Retina (tissue), 1 donor: Measurements from ENCODE around the gene KRTDAP.
A peak's percentile ranks its signal among the peaks of the same experiment; 100 is the strongest.

Experiments
- DNase-seq: peaks from one replicate; pipeline ENCODE4 v3.0.0-alpha.2; 2016

KRTDAP gene, protein sequence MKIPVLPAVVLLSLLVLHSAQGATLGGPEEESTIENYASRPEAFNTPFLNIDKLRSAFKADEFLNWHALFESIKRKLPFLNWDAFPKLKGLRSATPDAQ

DNA sequence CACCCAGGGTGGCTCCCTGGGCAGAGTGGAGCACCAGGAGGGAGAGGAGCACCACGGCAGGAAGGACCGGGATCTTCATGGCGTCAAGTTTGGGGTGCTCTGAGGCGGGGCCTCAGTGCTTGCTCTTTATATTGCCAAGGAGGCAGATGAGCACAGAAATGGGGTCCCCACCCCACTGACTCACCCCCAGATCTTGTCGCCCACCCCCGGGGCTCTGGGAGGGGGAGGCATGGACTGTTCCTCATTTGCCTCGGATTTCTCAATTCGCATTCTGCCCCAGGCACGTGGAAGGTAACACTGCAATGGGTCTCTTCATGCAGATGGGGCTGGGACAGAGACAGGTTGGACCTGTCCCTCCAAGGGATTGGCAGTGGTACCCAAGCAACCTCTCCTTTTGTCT is at the start of gene KRTDAP:
Gene KRTDAP, minus strand, starts transcription at position 101 of the 400 bp plus-strand sequence. Its CDS starts 22 bp downstream, at position 79.
- no peak for DNase-seq

DNA sequence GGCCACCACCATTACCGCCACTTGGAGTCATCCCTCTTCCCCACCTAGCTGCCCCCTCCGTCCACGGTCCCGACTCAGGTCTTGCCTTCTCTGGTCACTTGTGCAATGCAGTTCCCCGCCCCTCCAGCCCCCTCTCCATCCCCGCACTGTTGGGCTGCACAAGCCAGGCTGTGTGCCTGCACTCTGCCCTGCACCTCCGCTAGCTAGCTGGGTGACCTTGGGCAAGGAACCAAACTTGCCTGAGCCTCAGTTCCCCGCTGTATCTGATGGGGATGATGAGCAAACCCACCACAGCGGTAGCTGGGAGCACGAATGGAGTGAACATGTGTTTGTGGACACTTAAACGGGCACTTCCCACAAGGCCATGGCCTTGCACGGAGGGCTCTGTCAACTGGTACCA is 49.6 kb upstream of the KRTDAP start:
- no peak for DNase-seq

DNA sequence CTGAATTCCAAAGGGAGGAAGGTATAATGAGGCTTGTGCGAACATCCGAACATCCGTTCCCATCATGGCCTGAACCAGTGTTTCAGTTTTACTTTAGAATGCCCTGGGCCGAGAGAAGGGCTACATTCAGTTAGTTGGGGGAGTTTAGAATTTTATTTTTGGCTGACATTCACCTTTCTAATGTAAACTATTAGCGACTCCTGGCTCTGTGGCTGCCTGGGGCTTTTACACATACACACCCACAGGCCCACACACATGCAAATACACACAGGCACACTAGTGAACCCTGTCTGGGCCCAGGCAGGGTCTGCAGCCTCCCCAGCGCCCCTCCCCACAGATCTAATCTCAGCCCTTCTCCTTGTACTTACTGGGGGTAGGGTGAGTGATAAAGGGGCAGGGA is 49.0 kb upstream of the KRTDAP start:
- no peak for DNase-seq

DNA sequence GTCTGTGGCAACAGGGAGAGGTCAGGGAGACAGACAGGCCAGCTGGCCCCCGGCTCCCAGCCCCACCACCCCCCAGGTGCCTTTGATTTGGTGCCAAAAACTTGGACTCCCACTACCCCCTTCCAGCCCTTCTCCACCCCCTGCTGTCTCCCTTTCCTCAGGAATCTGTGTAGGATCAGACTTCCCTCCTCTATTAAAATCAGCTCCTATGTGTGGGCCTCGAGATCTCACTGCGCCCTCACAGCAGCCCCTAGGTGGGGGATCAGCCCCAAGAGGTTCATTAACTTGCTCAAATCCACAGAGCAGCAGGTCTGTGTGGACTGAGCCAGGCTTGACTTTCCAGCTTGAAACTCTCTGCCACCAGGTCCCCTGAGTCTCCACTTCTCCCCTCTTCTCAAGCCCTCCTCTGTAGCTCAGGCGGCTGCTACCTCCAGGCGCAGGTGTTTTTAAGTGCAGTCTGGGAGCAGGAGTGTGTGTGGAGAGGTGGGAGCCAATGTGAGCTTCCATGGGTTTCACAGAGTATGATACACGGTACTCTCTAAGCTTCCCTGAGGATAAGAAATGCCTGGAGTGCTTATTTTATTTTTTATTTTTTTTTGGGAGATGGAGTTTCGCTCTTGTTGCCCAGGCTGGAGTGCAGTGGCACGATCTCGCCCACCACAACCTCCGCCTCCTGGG is 44.7 kb upstream of the KRTDAP start:
- DNase-seq = no peak

DNA sequence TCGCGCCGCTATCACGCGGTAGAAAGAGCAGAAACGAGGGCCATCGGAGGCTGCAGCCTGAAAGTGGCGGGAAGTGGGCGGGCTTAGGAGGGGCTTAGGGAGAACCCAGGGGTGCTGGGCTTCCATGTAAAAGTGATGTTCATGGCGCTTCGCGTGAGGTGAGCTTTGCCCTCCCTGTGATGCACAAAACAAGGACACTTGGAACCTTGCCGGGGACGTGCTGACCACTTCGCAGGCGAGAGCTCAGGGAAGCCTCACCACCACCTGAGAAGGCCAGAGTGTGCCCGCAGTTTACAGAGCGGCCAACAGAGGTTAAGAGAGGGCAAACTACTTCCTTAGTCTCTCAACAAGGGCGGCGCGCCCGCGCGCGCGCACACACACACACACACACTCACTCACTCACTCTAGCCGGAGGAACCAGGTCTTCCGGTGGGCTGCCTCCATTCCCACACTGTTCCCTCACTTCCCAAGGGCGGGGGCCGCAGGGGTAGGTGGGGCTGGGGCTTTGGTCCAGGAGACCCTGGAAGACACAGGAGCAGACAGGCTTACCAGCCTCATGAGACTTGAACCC is 43.6 kb upstream of the KRTDAP start:
- DNase-seq = peak; percentile 29

DNA sequence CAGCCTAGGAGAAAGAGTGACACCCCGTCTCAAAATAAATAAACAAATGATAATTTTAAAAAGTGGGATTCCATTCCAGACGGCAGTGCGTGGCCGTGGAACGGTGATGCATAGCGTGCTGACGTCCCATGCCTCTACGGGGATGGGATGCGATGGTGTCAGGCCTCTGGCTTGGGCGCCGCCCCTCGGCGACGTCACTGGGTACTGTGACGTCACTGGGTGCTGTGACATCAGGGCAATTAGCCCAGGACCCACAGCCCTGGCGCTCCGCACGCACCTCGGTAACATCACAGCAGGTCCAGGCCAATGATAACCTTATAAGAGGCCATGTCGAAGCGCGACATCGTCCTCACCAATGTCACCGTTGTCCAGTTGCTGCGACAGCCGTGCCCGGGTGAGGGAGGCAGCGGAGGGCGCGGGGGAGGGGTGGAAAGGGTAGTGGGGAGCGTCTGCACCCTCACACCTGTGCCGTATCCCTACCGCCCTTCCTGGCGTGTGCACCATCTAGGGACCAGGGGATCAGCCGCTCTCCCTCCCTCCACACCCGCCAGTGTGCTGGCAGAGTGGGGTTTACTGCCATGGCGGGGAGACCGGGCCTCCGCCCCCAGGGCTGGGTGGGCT is 43.0 kb upstream of the KRTDAP start, which contains the start of gene GAPDHS:
Gene GAPDHS, plus strand, starts transcription at position 256 of the 621 bp plus-strand sequence. Its CDS starts 72 bp downstream, at position 328.
- no peak for DNase-seq

DNA sequence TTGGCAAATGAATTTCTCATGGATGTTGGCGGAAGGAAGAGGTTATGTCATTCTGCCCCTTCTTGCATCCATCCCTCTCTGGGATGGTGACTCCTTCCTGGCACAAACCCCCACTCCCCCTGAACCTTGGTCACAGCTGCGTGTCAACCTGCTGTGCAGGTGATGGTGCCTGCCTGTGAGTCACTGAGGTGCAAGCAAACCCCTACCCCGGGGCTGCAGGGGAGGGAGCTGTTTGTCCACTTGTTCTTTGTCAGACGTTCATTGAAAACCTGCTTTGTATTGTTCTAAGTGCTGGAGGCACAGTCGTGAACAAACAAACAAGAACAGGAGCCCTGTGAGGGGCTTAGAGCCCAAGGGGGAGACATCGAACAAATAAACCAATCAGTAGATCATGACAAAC is 41.0 kb upstream of the KRTDAP start:
- no peak for DNase-seq

DNA sequence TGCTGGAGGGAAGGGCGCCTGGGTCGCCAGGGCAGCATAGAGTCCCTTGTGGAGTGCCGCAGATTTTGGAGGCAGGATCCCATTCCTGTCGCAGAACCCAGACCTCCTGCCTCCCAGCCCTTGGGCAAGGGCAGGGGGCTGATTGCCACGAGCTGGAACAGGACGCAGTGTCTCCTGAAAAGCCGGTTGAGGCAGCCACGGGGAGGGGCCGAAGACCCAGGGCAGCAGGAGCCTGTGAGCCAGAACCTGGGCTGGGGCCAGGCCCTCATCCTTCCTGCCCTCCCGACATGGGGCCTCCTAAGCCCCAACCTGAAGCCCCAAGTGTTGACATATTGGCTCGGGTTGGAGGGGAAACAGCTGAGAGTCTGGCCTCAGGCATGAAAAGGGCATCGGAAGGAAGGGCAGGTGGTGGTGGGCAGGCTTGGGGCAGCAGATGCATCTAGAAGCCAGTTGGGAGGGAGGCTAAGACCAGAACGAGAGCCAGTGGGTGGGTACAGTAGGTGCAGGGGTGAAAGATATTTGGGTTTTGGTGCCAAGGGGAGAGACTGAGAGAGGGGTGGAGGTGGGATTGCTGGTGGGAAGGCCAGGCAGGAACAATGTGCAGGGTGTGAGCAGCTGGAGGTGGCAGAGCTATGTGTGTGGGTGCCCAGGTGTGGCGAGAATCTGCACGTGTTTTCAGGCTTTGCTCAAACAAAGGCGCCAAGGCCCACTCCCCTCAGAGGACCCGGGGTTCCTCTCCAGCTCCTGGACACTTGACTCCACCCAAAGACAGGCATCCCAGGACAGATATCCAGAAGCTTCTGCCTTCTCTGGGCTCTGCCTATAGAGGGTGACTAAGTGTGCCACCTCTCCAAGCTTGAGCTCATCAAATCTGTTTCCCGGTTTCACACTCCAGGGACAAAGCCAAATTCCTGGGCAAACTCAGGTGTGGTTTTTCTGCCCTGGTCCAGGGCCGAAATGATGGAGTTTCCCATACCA is 39.3 kb upstream of the KRTDAP start:
- no peak for DNase-seq

DNA sequence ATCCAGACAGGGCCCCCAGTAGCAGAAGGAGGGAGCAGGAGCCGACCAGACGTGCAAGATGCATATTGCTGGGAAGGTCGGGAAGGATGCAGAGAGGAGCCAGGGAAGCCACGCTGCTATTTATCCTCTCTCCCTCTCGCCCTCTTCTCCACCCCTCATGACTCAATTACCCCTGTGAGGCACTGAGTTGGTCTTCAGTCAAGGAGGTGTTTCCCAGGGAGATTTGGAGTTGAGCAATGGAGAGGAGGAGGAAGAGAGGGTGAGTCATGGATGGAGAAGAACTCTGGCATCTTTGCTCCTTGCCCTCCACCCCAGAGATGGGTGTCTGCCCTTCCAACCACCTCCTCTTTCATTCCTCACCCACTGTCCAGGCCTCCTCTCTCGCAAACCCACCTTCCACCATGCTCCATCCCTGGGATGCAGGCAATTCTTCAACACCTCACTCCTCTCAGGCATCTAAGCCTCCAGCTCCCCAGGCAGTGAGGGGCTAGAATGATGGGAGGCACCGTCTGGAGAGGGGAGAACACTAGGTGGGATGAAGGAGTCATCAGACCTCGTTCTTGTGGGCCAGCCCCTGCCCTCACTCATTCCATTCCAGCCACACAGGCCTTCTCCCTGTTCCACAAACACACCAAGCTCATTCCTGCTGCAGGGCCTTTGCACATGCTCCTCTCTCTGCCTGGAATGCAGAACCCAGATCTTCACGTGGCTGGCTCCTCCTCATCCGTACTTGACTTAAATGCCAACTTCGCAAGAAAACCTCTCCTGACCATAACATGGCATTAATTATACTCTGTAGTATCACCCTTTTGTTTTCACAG is 38.2 kb upstream of the KRTDAP start, which contains the start of gene SBSN:
Gene SBSN, minus strand, starts transcription at position 94 of the 821 bp plus-strand sequence. Its CDS starts 30 bp downstream, at position 64.
- DNase-seq = no peak

DNA sequence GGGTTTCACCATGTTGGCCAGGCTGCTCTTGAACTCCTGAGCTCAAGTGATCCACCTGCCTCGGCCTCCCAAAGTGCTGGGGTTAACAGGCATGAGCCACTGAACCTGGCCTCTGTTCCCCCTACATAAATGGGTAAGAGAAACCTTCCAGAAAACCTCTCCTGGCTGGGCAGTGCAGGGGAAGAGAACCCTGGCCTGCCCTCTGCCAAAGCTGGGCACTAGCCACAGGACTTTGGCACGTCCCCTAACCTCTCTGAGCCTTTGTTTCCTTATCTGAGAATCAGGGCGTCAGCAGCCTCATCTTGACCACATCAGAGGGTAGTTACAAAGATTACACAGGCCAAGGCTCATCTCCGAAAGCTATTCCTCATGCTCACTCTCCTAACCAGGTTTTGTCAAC is 35.6 kb upstream of the KRTDAP start:
- DNase-seq = no peak

DNA sequence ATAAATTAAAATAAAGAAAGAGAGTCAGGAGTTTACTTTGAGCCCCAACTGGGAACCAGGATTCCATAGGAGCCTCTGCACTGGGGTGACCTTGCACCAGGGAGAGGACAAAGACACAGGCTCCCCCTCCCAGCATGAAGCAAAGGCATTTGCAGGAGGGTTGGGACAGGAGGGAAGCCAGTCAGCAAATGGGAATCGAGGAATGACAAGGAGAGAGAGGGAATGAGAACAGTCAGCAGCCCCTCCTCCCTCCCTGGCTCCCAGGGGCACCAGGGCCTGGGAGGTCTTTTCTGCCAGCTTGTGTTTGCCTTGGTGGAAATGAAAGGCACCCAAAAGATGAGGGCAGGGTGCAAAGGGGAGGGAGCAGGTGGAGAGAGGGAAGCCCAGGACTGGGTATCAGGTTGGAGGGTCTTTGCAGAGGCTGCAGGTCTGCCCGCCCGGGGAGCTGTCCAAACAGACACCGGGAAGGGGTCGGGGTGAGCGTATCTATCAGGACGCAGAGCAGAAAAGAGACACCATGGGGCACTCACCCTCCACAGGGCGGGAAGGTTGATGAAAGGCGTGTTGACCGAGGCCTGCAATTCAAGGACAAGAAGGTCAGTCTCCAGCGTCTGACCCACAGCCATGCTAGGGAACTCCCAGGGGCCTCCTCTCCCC is 34.0 kb upstream of the KRTDAP start:
- DNase-seq = peak; percentile 54

DNA sequence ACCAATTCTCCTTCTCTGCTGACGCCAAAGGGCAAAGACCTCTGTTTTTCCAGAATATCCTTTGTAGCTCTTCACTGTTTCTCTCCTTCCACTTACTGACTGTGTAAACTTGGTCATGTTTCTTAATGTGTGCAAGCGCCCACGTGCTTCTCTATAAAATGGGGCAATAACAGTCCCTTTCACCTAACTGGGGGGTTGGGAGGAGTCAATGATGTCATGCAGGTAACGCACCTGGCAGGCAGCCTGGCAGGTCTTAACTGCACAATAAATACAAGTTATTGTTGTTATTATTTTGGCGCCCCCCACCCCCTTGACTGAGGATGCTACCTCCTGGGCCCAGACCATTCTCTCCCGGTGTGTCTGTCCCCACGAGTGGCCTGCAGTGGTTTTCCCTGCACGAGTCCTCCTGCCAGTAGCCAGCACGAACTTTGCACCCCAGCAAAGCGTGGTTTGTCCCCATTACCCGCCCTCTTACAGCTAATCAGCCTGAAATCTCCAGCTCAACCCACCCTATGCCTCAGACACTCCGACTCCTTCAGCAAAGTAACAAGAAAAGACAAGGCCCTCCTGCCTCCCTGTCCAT is 32.6 kb upstream of the KRTDAP start:
- DNase-seq = no peak

DNA sequence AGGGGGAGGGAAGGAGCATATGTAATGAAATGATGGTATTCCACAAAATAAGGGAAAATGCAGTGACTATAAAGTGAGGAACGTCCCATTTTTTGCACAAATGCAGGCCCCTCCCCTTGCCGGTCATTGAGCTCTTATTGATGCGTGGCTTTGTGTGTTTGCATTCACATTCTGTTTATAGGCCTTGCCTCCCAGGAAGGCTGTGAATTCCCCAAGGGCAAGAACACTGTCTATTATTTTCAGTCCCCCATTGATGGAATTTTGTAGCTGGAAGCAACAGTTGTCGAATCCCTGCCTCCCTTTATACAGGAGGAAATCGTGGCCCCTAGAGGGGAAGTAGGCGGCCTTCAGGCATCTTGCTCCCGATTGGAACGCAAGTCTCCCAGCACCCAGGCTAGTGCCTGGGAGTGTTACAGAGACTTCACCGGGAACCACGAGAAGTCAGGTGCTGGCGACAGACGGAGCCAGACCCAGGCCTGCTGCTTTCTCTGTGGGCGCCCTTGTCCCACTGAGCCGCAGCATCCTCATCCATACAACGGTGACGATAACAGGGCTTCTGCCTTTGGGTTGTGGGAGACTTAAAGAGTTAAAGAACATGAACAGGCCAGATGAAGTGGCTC is 31.0 kb upstream of the KRTDAP start:
- DNase-seq = no peak

DNA sequence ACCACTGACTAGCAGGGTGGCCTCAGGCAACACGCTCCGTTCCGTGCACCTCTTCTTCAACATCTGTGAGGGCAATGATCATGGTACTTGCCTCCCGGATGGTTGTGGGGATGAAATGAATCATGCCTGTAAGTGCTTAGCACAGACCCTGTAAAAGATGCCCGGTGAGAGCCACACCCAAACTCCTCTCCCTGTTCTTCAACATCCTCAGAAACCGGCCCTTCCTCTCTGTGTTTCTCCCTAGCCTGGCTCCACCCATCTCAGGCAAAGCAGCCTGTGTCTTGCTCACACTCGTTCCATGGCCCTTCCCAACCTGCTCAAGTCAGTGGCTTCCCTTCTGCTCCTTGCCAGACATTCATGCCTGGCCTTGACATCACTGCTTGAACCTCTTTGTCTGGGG is 29.0 kb upstream of the KRTDAP start:
- no peak for DNase-seq

DNA sequence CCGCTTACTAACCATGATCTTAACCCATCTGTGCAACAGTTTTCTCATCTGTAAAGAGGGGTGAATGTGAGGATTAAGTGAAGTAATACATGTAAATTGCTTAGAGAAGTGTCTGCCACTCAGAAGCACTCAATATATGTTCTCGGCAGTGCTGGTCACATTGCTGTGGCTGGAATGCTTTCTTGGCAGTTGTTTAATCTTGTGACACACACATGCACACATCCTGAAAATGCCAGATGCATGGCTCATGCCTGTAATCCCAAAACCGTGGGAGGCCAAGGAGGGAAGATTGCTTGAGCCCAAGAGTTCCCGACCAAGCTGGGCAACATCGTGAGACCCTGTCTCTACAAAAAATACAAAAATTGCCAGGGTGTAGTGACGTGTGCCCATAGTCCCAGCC is 28.0 kb upstream of the KRTDAP start:
- no peak for DNase-seq

DNA sequence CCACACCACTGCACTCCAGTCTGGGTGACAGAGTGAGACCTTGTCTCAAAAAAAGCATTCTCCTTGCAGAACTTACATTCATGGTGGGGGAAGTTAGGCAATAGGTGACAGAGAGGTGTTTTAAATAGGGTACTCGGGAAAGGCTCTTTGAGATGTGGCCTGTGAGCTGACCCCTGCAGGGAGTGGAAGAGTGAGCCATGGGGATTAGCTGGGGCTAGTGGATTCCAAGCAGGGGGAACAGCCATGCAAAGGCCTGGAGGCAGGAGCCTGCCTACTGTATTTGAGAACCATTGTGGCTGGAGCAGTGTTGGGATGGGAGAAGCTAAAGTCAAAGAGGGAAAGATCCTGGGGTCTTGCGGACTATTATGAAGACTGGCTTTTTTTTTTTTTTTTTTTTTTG is 27.1 kb upstream of the KRTDAP start:
- no peak for DNase-seq

DNA sequence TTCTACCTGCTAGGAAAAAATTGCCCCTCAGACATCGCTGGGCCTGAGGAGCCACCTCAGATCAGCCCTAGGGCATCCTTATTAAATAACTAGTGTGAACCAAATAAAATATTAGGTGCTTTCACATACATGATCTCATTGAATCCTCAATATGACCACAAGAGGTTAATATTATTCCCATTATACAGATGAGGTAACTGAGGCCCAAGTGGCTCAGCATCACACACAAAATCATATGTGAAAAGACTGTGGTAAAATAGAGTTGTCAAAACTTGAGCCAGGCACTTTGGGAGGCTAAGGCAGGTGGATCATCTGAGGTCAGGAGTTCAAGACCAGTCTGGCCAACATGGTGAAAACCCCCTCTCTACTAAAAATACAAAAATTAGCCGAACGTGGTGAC is 26.0 kb upstream of the KRTDAP start:
- no peak for DNase-seq

DNA sequence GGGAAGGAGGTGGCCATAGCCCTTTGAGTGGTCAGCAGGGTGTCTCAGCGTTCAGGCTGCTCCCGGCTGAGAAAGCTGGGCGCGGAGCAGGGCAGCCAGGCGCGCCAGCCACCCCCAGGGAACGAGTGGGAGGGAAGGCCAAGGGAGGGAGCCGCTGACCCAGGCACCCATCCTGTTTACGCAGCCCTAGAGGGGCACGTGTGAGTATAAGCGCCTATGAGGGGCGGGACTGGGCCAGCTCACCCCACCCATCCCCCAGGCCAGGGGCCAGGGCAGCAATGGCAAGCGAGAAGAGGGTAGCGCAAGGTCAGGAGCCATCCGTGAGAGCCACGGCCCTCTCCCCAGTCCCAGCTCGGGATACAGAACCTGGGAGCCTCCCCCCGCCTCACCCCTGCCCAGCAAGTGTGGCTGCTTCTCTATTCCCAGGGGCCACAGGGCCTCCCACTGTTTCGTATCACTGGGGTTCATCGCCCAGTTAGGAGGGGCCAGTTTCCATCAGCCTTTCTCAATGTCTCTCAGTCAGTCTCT is 24.1 kb upstream of the KRTDAP start:
- peak; percentile 12 for DNase-seq

DNA sequence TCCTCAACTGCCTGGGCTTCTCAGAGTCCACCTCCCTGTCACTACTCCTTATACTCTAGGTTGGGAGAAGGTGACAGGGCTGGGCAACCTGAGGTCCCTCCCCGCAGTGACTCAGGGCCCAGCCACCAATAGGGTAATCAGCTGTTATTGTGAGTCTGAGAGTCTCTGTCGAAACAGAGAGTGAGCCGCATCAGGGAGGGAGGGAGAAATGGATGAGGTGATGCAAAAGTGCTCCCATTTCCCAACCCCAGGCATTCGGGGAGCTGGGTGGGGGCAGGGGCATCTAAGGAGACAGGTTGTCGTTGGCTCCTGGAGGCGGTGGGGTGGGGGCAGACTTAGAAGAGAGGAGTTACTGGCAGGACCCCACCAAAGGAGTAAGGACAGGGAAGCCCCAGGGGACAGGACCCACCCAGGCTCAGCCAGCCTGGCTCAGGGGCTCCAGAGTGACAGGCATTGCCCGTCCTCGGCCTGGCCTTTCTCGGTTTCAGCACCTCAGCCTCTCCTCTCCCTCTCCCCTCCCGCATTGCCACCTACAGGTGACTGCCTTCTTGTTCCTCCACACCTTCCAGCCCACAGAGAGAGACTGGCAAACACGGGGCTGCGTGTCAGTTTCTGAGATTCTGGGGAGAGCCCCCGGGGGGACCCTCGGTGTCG is 23.5 kb upstream of the KRTDAP start, which contains the start of gene DMKN:
Gene DMKN, minus strand, starts transcription at position 22 of the 654 bp plus-strand sequence. CDS start 174 bp downstream, outside the sequence.
- DNase-seq = peak; percentile 11
